ENCODE measurements around the gene FABP2. TPM values are rescaled to one million over a fixed set of nuclear protein-coding genes. Genes with fewer than 3 reads are reported as not detected.
A peak's percentile ranks its signal among the peaks of the same experiment; 100 is the strongest.

FABP2 gene
- total RNA-seq, 1 experiment from 2014 or later = not detected

DNA sequence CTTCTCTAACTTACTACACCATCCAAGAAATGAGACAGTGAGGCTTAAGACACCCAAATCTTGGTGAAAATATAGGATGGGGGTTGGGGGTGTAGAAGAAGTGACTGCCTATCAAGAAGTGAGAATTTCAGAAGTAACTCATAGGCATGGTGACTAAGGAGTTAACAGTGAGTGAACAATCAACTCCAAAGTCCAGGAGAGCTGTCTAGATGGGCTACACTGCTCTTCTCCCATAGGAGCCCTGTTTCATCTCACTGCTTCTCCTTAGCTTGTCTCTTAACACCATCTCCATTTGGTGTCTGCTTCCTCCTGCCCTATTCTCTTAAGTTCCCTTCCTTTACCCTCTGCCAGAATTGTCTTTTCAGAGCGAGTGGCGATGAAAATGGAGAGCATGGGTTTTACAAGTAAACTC, 22.7 kb downstream of the FABP2 start:
- H3K9me2 ChIP-seq (replicated peaks; ENCODE audit: low read length) = no peaks in the 10 kb centered on the region
- ATAC-seq (peak; percentile 11; the same call in 1 of the 2 replicates), DNase-seq (peak; percentile 10)
- H3K9ac ChIP-seq (ENCODE audit: low read length) = peak overlapping the region; percentile 86
- ChIA-PET CTCF (no interaction called here), POLR2A (ENCODE audit: unreplicated experiment) (no interaction called here)
- peaks cover 40% of the 10 kb centered on the region for H3K79me2 ChIP-seq (ENCODE audit: low read length)
- H3K9me3 ChIP-seq (ENCODE audit: low read length) = no peaks in the 10 kb centered on the region
- intact Hi-C loops (cut with micrococcal nuclease) = no loop called here
- no TSS peak for BruUV-seq (replicated peaks)
- no peaks in the 10 kb centered on the region for H4K20me1 ChIP-seq (ENCODE audit: low read length)
- H3F3A ChIP-seq (ENCODE audit: low read length, unreplicated experiment) = no peaks in the 10 kb centered on the region
- 0 out of 2 replicates have a peak, but pooled peaks cover 6% of the 10 kb centered on the region for H3K36me3 ChIP-seq (ENCODE audit: low read depth, low read length)
- TF ChIP-seq, protein P1, sequence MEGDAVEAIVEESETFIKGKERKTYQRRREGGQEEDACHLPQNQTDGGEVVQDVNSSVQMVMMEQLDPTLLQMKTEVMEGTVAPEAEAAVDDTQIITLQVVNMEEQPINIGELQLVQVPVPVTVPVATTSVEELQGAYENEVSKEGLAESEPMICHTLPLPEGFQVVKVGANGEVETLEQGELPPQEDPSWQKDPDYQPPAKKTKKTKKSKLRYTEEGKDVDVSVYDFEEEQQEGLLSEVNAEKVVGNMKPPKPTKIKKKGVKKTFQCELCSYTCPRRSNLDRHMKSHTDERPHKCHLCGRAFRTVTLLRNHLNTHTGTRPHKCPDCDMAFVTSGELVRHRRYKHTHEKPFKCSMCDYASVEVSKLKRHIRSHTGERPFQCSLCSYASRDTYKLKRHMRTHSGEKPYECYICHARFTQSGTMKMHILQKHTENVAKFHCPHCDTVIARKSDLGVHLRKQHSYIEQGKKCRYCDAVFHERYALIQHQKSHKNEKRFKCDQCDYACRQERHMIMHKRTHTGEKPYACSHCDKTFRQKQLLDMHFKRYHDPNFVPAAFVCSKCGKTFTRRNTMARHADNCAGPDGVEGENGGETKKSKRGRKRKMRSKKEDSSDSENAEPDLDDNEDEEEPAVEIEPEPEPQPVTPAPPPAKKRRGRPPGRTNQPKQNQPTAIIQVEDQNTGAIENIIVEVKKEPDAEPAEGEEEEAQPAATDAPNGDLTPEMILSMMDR (conservative IDR thresholded peaks at IDR 0.05; ENCODE audit: low read depth, low read length) = no peak
- no peak for TF ChIP-seq EZH2 (IDR thresholded peaks at IDR 0.05; ENCODE audit: low read length, unreplicated experiment)
- TF ChIP-seq EZH2phosphoT487 (IDR thresholded peaks at IDR 0.05; ENCODE audit: borderline replicate concordance, low read length) = no peak
- no peak overlapping the region for H2AFZ ChIP-seq (ENCODE audit: low read length)
- H3K4me1 ChIP-seq (ENCODE audit: insufficient read depth, low read length) = peaks cover 14% of the 10 kb centered on the region
- peak overlapping the region; percentile 99 for H3K4me3 ChIP-seq (ENCODE audit: low read length)
- 0 out of 2 replicates have a peak overlapping the region, but pooled peaks have one; percentile 72 for H3K27ac ChIP-seq (ENCODE audit: low read length)
- H3K4me2 ChIP-seq (ENCODE audit: low read length) = peak overlapping the region; percentile 85
- no peaks in the 10 kb centered on the region for H3K27me3 ChIP-seq (ENCODE audit: low read length)

DNA sequence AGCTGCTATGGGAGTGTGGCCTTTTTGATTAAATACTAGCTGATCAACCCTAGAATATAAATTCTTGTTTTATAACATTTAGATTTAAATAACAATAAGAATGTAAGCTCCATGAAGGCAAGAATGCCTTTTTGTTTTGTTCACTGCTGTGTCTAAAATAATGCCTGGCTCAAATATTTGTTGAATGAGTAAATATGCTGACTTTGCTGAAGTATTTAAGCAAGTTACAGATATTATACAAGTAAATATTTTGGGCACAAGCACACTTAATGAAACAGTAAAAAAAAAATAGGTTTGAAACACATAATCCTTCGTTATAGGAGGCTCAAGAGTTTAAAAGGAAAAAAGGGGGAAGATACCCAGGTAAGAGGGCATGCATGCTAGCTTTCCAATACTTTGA, 24.1 kb downstream of the FABP2 start:
- intact Hi-C loops (cut with micrococcal nuclease) = no loop called here

DNA sequence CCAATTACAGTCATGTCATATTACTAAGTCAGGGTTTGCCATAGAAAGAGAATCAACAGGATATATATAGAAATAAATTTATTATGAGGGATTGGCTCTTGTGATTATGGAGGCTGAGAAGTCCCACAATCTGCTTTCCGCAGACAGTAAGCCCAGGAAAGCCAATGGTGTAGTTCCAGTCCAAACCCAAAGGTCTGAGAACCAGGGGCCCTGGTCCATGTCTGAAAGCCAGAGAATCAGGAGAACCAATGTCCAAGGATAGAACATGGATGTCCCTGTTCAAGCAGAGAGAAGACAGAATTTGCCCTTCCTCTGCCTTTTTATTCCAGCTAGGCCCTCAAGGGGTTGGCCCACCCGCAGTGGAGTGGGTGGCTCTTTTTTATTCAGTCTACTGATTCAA, 25.6 kb downstream of the FABP2 start:
- no peaks in the 10 kb centered on the region for H3K9me3 ChIP-seq (ENCODE audit: low read length)
- peaks cover 5% of the 10 kb centered on the region; the same call in 1 of the 2 replicates for H3K4me1 ChIP-seq (ENCODE audit: insufficient read depth, low read length)
- DNase-seq = no peak
- no peak overlapping the region for H3K9ac ChIP-seq (ENCODE audit: low read length)
- no peak overlapping the region for H3K27ac ChIP-seq (ENCODE audit: low read length)
- H2AFZ ChIP-seq (ENCODE audit: low read length) = no peak overlapping the region
- intact Hi-C loops (cut with micrococcal nuclease) = no loop called here
- TF ChIP-seq, protein P1 (conservative IDR thresholded peaks at IDR 0.05; ENCODE audit: low read depth, low read length) = no peak
- TF ChIP-seq EZH2phosphoT487 (IDR thresholded peaks at IDR 0.05; ENCODE audit: borderline replicate concordance, low read length) (no peak), EZH2 (IDR thresholded peaks at IDR 0.05; ENCODE audit: low read length, unreplicated experiment) (no peak)
- H3K36me3 ChIP-seq (ENCODE audit: low read depth, low read length) = peaks cover 9% of the 10 kb centered on the region; the same call in 1 of the 2 replicates
- no peaks in the 10 kb centered on the region for H3K9me2 ChIP-seq (replicated peaks; ENCODE audit: low read length)
- no peak overlapping the region for H3K4me3 ChIP-seq (ENCODE audit: low read length)
- H3K4me2 ChIP-seq (ENCODE audit: low read length) = no peak overlapping the region
- peaks cover 40% of the 10 kb centered on the region for H3K79me2 ChIP-seq (ENCODE audit: low read length)
- POLR2A ChIA-PET (ENCODE audit: unreplicated experiment) = no interaction called here
- CTCF ChIA-PET = no interaction called here
- no peaks in the 10 kb centered on the region for H4K20me1 ChIP-seq (ENCODE audit: low read length)
- no TSS peak for BruUV-seq (replicated peaks)
- ATAC-seq = no peak
- no peaks in the 10 kb centered on the region for H3K27me3 ChIP-seq (ENCODE audit: low read length)
- H3F3A ChIP-seq (ENCODE audit: low read length, unreplicated experiment) = no peaks in the 10 kb centered on the region

More for the DNA sequence above, 24.1 kb downstream of the FABP2 start:
- no peaks in the 10 kb centered on the region for H3K9me2 ChIP-seq (replicated peaks; ENCODE audit: low read length)
- CTCF ChIA-PET = no interaction called here
- DNase-seq (no peak), ATAC-seq (no peak)
- no peak overlapping the region for H2AFZ ChIP-seq (ENCODE audit: low read length)
- no peaks in the 10 kb centered on the region for H3F3A ChIP-seq (ENCODE audit: low read length, unreplicated experiment)
- no TSS peak for BruUV-seq (replicated peaks)
- no peaks in the 10 kb centered on the region for H3K27me3 ChIP-seq (ENCODE audit: low read length)
- H3K9ac ChIP-seq (ENCODE audit: low read length) = no peak overlapping the region
- 0 out of 2 replicates have a peak, but pooled peaks cover 6% of the 10 kb centered on the region for H3K36me3 ChIP-seq (ENCODE audit: low read depth, low read length)
- no peak for TF ChIP-seq EZH2phosphoT487 (IDR thresholded peaks at IDR 0.05; ENCODE audit: borderline replicate concordance, low read length)
- TF ChIP-seq, protein P1 (conservative IDR thresholded peaks at IDR 0.05; ENCODE audit: low read depth, low read length) = no peak
- TF ChIP-seq EZH2 (IDR thresholded peaks at IDR 0.05; ENCODE audit: low read length, unreplicated experiment) = no peak
- POLR2A ChIA-PET (ENCODE audit: unreplicated experiment) = no interaction called here
- H3K9me3 ChIP-seq (ENCODE audit: low read length) = no peaks in the 10 kb centered on the region
- peak overlapping the region; percentile 99 for H3K4me3 ChIP-seq (ENCODE audit: low read length)
- peak overlapping the region; percentile 85 for H3K4me2 ChIP-seq (ENCODE audit: low read length)
- H3K79me2 ChIP-seq (ENCODE audit: low read length) = peaks cover 40% of the 10 kb centered on the region
- H3K27ac ChIP-seq (ENCODE audit: low read length) = no peak overlapping the region
- no peaks in the 10 kb centered on the region for H4K20me1 ChIP-seq (ENCODE audit: low read length)
- H3K4me1 ChIP-seq (ENCODE audit: insufficient read depth, low read length) = peaks cover 14% of the 10 kb centered on the region
